ENCODE results near the gene ATP5MC2.

- TF ChIP-seq POLR2A (IDR thresholded peaks at IDR 0.05) (no peak), CTCF (IDR thresholded peaks at IDR 0.05) (no peak)
These were observed 1.3 kb upstream of the ATP5MC2 start for GRCh38 chr12:53677016-53677799.

Measured in thyroid gland (tissue), 4 donors.